NT2/D1 (cell line): ENCODE results near the gene MTCP1.

Experiments
- DNase-seq: peaks from one replicate; pipeline ENCODE4 v3.0.0-alpha.2; 2011; ENCODE audit warnings: low read depth, low spot score
- H3K27me3 ChIP-seq: 2 replicates; pipeline ENCODE4 v1.6.0; 2011; ENCODE audit warnings: mild to moderate bottlenecking; ENCODE audit not compliant: insufficient read length, insufficient read depth
- H3K36me3 ChIP-seq: 2 replicates; pipeline ENCODE4 v1.6.1; 2011; ENCODE audit warnings: mild to moderate bottlenecking, low read length, mixed read lengths; ENCODE audit not compliant: insufficient read depth, insufficient read length
- H3K4me1 ChIP-seq: 2 replicates; pipeline ENCODE4 v1.5.1; 2011; ENCODE audit not compliant: insufficient read depth, insufficient read length
- H3K4me3 ChIP-seq: 2 replicates; pipeline ENCODE4 v1.5.1; 2011; ENCODE audit warnings: low read depth; ENCODE audit not compliant: insufficient read length
- H3K9ac ChIP-seq: 2 replicates; pipeline ENCODE4 v1.6.0; 2011; ENCODE audit warnings: low read depth; ENCODE audit not compliant: insufficient read length
- H3K9me3 ChIP-seq: 2 replicates; pipeline ENCODE4 v1.5.1; 2011; ENCODE audit warnings: mild to moderate bottlenecking, low read length; ENCODE audit not compliant: insufficient read depth
- SUZ12 ChIP-seq: IDR thresholded peaks from 2 replicates; pipeline ENCODE4 v1.6.1; 2011; ENCODE audit not compliant: insufficient read length, insufficient read depth; ENCODE audit errors: extremely low read depth
- YY1 ChIP-seq: IDR thresholded peaks from 2 replicates; pipeline ENCODE4 v1.6.1; 2011; ENCODE audit not compliant: insufficient read length, insufficient read depth
- ZNF274 ChIP-seq: IDR thresholded peaks from 2 replicates; pipeline ENCODE4 v1.6.1; 2011; ENCODE audit warnings: mild to moderate bottlenecking, low read depth, low read length

Gene MTCP1

GRCh38 chrX:155065035-155065734, 5.8 kb downstream of the MTCP1 start:
- no peak overlapping the region for H3K4me3 ChIP-seq
- H3K4me1 ChIP-seq: no peaks in the 10 kb centered on the region
- no peak overlapping the region for H3K9ac ChIP-seq
- DNase-seq: no peak
- no peaks in the 10 kb centered on the region for H3K36me3 ChIP-seq
- H3K9me3 ChIP-seq: no peaks in the 10 kb centered on the region
- no peaks in the 10 kb centered on the region for H3K27me3 ChIP-seq
- TF ChIP-seq ZNF274: no peak
- no peak for TF ChIP-seq YY1
- no peak for TF ChIP-seq SUZ12

- Histone ChIP-seq H3K9me3 (no peaks in the 10 kb centered on the region), H3K9ac (no peak overlapping the region), H3K36me3 (peaks cover 3% of the 10 kb centered on the region), H3K27me3 (no peaks in the 10 kb centered on the region), H3K4me3 (no peak overlapping the region), H3K4me1 (no peaks in the 10 kb centered on the region)
- DNase-seq: no peak
- TF ChIP-seq ZNF274: no peak
- TF ChIP-seq YY1: no peak
- no peak for TF ChIP-seq SUZ12
Observed at GRCh38 chrX:155061760-155062159, 9.2 kb downstream of the MTCP1 start.

DNA sequence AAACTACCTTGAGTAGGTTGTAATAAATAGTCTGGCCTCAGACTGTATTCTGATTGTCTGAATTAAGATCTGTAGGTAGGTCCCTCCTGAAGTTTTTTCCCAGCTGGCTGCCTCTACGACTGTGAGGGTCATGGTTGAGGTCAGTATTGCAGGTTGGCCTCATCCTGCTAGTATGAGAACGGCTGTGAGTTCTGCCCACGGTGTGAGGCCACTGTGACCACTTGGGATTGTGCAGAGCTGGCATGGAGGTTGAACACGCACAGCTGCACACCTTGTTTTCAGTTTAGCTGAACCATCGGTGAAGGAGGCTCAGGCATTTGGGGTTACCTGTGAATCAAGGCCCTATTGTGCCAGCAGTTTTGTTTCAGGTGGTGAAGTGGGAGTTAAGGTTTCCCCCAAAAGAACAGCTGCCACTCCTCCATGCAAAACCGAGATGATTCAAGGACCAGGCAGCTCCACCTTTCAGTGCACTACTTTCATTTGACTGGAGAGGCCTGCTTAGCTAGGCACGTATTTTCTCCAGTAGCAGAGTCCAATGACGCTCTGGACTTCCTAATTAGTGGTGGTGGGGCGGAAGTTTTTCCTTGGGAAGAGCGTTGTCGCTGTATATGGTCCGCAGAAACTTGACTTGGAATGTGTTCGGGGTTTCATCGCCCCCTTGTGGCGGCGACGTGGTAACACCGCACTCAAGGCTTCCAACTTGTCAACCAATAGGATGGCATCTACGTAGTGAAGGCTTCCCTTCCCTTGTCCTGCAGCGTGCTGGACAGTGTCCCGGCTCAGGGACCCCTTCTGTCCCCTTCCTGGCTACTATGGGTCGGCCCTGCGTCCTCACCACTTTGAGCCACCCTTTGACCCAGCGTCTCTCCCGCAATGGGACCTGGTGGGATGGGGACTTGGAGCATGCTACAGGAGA, 13.8 kb downstream of the MTCP1 start:
- no peaks in the 10 kb centered on the region for H3K9me3 ChIP-seq
- no peak overlapping the region for H3K9ac ChIP-seq
- DNase-seq: peak; percentile 38
- H3K4me3 ChIP-seq: no peak overlapping the region
- TF ChIP-seq YY1 (no peak), SUZ12 (no peak), ZNF274 (no peak)
- H3K36me3 ChIP-seq: peaks cover 3% of the 10 kb centered on the region
- H3K4me1 ChIP-seq: no peaks in the 10 kb centered on the region
- no peaks in the 10 kb centered on the region for H3K27me3 ChIP-seq

DNA sequence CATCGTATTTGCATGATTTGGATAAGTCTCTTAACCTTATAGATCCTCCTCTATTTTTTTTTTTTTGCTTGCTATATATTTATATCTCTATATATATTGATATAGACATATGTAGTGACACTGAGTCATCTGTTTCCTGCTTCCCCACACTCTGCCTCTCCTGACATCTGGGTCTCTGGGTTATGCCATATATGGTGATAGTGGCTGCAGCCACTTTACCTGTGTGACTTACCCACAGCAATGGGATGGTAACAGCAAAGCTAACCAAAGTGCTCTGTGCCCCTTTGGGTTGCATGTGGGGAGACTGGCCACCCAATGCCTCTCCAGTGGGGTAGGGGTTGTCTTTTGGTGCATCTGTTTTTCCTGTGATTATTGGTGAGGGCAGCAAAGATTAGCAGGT, 14.5 kb downstream of the MTCP1 start:
- no peak for DNase-seq
- TF ChIP-seq ZNF274 (no peak), YY1 (no peak), SUZ12 (no peak)
- no peaks in the 10 kb centered on the region for H3K9me3 ChIP-seq
- no peak overlapping the region for H3K9ac ChIP-seq
- peaks cover 3% of the 10 kb centered on the region for H3K36me3 ChIP-seq
- no peaks in the 10 kb centered on the region for H3K27me3 ChIP-seq
- H3K4me3 ChIP-seq: no peak overlapping the region
- H3K4me1 ChIP-seq: no peaks in the 10 kb centered on the region

DNA sequence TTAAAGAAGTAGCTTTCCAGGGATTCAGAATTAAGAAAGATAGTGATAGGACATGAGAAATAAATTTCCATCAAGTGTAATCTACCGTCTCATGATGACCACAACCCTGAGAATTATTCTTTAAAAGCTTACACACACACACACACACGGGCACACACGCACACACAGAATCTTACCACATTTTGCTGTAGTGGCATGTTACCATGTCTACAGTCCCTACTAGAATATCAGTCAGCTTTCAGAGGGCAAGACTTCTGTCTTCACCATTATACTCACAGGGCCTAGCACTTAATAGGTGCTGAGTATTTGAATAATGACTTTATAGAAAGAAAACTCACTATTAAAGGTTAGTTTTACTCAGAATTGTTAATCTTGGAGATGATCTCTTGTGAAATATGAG, 15.4 kb downstream of the MTCP1 start:
- Histone ChIP-seq H3K4me1 (no peaks in the 10 kb centered on the region), H3K36me3 (peaks cover 3% of the 10 kb centered on the region)

DNA sequence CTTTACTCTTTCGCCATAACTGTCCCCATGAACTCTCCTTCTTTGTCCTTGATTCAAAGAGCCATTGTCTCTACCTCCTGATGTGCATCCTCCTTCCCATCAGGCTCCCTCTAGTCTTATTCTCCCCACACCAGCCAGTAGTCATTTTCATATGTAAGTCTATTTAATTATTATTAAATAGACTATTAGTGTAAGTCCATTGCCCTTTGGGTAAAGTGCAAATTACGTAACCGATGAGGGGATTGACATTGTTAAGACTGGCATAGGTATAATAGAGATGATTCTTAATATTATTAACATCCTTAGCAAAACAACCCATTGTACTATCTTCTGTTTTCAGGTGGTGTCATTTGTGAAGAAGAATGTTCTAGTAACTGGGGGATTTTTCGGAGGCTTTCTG, 16.7 kb downstream of the MTCP1 start:
- Histone ChIP-seq H3K4me1 (no peaks in the 10 kb centered on the region), H3K27me3 (no peaks in the 10 kb centered on the region), H3K9ac (no peak overlapping the region), H3K9me3 (no peaks in the 10 kb centered on the region), H3K36me3 (peaks cover 7% of the 10 kb centered on the region), H3K4me3 (no peak overlapping the region)
- no peak for DNase-seq
- TF ChIP-seq YY1 (no peak), ZNF274 (no peak), SUZ12 (no peak)

More for the DNA sequence above, 15.4 kb downstream of the MTCP1 start:
- H3K9me3 ChIP-seq: no peaks in the 10 kb centered on the region
- H3K9ac ChIP-seq: no peak overlapping the region
- DNase-seq: no peak
- no peaks in the 10 kb centered on the region for H3K27me3 ChIP-seq
- no peak for TF ChIP-seq YY1
- TF ChIP-seq ZNF274: no peak
- TF ChIP-seq SUZ12: no peak
- H3K4me3 ChIP-seq: no peak overlapping the region

DNA sequence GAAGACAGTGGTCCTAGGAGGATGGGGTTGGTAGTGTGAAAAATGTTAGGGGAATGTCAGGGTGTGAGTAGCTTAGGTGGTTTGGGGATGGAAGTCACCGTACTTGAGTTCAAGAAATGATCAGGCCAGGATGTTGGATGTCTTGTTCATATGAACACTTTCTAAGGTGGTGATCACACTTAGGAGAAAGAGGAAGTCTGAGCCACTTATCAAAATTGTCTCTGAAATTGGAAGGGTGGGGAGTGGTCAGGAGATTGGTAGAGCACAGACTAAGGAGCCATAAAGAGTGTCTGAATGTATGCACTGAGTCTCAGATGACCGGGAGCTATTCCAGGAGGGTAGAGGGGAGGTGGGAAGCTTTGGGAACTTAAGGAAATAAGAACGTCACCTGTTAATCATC, 17.3 kb downstream of the MTCP1 start:
- Histone ChIP-seq H3K27me3 (no peaks in the 10 kb centered on the region), H3K4me1 (no peaks in the 10 kb centered on the region), H3K36me3 (peaks cover 7% of the 10 kb centered on the region), H3K9me3 (no peaks in the 10 kb centered on the region), H3K9ac (no peak overlapping the region), H3K4me3 (no peak overlapping the region)
- TF ChIP-seq ZNF274 (no peak), SUZ12 (no peak), YY1 (no peak)
- DNase-seq: no peak
